Hepatocyte (in vitro differentiated cells): ENCODE results near the gene AHCTF1. TPM values are rescaled to one million over a fixed set of nuclear protein-coding genes. Genes with fewer than 3 reads are reported as not detected.
"Not testable (repeated sequence)": the region's sequence is repeated elsewhere in the genome, so short reads cannot be mapped to it uniquely, and the experiment has no call there.

Source experiments
- DNase-seq: peaks from one replicate; pipeline ENCODE4 v3.0.0-alpha.2; 2016; ENCODE audit warnings: low spot score
- H2AFZ ChIP-seq: fragments of 200-600 bp; sonication (generic); 2 replicates; pipeline ENCODE4 v1.6.0; 2016; ENCODE audit warnings: antibody characterized with exemption, mild to moderate bottlenecking
- H3K27ac ChIP-seq: fragments of 200-600 bp; sonication (generic); 2 replicates; pipeline ENCODE4 v1.5.1; 2016; ENCODE audit warnings: mild to moderate bottlenecking
- H3K27me3 ChIP-seq: fragments of 200-600 bp; sonication (generic); 2 replicates; pipeline ENCODE4 v1.6.1; 2016
- H3K36me3 ChIP-seq: fragments of 200-600 bp; sonication (generic); replicated peaks from 2 replicates; pipeline ENCODE4 v1.5.1; 2016; ENCODE audit warnings: low read depth; ENCODE audit not compliant: insufficient read depth
- H3K4me1 ChIP-seq: fragments of 200-600 bp; sonication (generic); 2 replicates; pipeline ENCODE4 v1.5.1; 2016; ENCODE audit warnings: mild to moderate bottlenecking, moderate library complexity; ENCODE audit not compliant: insufficient read depth
- H3K4me2 ChIP-seq: fragments of 200-600 bp; sonication (generic); 2 replicates; pipeline ENCODE4 v1.6.0; 2016
- H3K4me3 ChIP-seq: fragments of 200-600 bp; sonication (generic); 2 replicates; pipeline ENCODE4 v1.5.1; 2016; ENCODE audit warnings: mild to moderate bottlenecking
- H3K79me2 ChIP-seq: fragments of 200-600 bp; sonication (generic); 2 replicates; pipeline ENCODE4 v1.6.0; 2017; ENCODE audit warnings: mild to moderate bottlenecking
- H3K9me2 ChIP-seq: fragments of 200-600 bp; sonication (generic); replicated peaks from 2 replicates; pipeline ENCODE4 v1.6.0; 2017; ENCODE audit warnings: mild to moderate bottlenecking; ENCODE audit not compliant: insufficient read depth
- H3K9me3 ChIP-seq: fragments of 200-600 bp; sonication (generic); 2 replicates; pipeline ENCODE4 v1.5.1; 2016; ENCODE audit warnings: low read depth, mild to moderate bottlenecking
- H4K20me1 ChIP-seq: fragments of 200-600 bp; sonication (generic); 2 replicates; pipeline ENCODE4 v1.6.0; 2016; ENCODE audit warnings: mild to moderate bottlenecking; ENCODE audit not compliant: insufficient read depth, poor library complexity, severe bottlenecking
- EZH2 ChIP-seq: fragments of 200-600 bp; sonication (generic); IDR thresholded peaks from 2 replicates; pipeline ENCODE4 v1.6.1; 2016; ENCODE audit warnings: antibody characterized with exemption, mild to moderate bottlenecking, borderline replicate concordance
- EZH2phosphoT487 ChIP-seq: fragments of 200-600 bp; sonication (generic); IDR thresholded peaks from one replicate; pipeline ENCODE4 v1.6.1; 2018; ENCODE audit warnings: antibody characterized with exemption, mild to moderate bottlenecking, low read depth, moderate library complexity; ENCODE audit not compliant: unreplicated experiment, severe bottlenecking
- WGBS: methylation state at CpG from one replicate; pipeline ENCODE4 v1.1.6; 2016; ENCODE audit warnings: low lambda C conversion rate; ENCODE audit errors: missing lambda C conversion rate; 5-methylcytosine and 5-hydroxymethylcytosine counted together
- polyA plus RNA-seq: library from polyadenylated mRNA; unstranded; fragments of >200 nt; fragmentation: Nextera tagmentation; extraction: Ambion mirVana; gene quantifications from 2 replicates; pipeline ENCODE4 v1.2.1, GENCODE V29; 2016
- total RNA-seq: library from RNA; depleted of rRNA; stranded (reverse); fragments of >200 nt; gene quantifications from 2 replicates; pipeline ENCODE4 v1.2.3, GENCODE V29; 2014
- TF ChIP-seq, protein P1 (sequence below): fragments of 200-600 bp; sonication (generic); IDR thresholded peaks from 2 replicates; pipeline ENCODE4 v1.5.1; 2016; ENCODE audit warnings: antibody characterized with exemption, mild to moderate bottlenecking; ENCODE audit not compliant: poor library complexity

The AHCTF1 gene
- total and polyA plus RNA-seq, 2 experiments from 2014 or later, result 9.7 to 36.4 TPM

DNA sequence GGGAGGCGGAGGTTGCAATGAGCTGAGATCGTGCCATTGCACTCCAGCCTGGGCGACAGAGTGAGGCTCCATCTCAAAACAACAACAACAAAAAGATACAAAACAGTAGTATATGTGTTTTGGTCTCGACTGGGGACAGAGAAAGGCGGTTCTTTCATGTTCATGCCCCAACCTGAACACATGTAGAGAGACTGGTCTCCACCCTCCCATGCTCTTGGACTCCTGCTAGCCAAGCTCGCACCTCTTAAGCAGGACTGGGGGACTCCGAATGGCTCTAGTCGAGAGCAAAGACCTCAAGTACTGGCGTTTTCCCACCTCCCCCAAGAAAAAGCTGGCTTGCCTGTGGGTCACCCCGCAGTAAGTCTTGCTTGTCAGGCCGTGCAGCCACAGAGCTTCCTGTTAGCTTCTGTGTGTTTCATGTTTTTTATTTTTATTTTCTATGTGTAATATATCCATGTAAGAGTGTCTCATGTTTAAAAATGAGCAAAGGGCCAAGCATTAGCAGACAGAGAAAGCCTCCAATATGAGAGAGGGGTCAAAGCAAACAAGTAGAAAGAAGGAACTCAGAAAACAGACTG, 116.0 kb downstream of the AHCTF1 start:
- DNase-seq, result no peak
- 83% methylated on average over 11 of the region's 11 CpGs for WGBS
- TF ChIP-seq EZH2 (no peak), EZH2phosphoT487 (no peak)
- TF ChIP-seq, protein P1, sequence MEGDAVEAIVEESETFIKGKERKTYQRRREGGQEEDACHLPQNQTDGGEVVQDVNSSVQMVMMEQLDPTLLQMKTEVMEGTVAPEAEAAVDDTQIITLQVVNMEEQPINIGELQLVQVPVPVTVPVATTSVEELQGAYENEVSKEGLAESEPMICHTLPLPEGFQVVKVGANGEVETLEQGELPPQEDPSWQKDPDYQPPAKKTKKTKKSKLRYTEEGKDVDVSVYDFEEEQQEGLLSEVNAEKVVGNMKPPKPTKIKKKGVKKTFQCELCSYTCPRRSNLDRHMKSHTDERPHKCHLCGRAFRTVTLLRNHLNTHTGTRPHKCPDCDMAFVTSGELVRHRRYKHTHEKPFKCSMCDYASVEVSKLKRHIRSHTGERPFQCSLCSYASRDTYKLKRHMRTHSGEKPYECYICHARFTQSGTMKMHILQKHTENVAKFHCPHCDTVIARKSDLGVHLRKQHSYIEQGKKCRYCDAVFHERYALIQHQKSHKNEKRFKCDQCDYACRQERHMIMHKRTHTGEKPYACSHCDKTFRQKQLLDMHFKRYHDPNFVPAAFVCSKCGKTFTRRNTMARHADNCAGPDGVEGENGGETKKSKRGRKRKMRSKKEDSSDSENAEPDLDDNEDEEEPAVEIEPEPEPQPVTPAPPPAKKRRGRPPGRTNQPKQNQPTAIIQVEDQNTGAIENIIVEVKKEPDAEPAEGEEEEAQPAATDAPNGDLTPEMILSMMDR, result no peak
- Histone ChIP-seq H3K9me2 (no peaks in the 10 kb centered on the region), H3K27ac (no peak overlapping the region), H2AFZ (no peak overlapping the region), H3K36me3 (no peaks in the 10 kb centered on the region), H3K9me3 (no peaks in the 10 kb centered on the region), H3K4me3 (no peak overlapping the region), H3K27me3 (no peaks in the 10 kb centered on the region), H3K4me2 (no peak overlapping the region), H4K20me1 (no peaks in the 10 kb centered on the region), H3K79me2 (no peaks in the 10 kb centered on the region), H3K4me1 (no peaks in the 10 kb centered on the region)

DNA sequence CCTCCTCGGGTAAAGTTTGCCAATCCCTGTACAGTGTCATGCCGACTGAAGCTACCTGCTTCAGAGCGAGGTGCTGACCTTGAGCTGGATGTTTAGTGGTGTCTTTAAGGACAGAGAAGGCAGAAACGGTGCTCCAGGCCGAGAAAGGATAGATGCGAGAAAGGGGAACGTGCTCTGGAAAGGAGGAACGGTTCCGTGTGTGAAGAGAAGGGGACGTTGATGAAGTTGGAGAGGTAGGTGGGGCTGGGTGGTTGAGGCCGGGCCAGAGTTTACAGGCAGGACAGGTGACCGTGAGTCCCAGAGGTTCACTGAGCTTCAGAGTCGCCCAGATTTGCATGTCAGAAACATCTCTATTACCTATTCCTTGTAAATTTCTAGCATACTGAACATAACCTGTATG, 116.9 kb downstream of the AHCTF1 start:
- Histone ChIP-seq H4K20me1 (no peaks in the 10 kb centered on the region), H3K9me3 (no peaks in the 10 kb centered on the region), H3K79me2 (no peaks in the 10 kb centered on the region), H3K4me3 (no peak overlapping the region), H2AFZ (no peak overlapping the region), H3K27me3 (no peaks in the 10 kb centered on the region), H3K36me3 (no peaks in the 10 kb centered on the region), H3K9me2 (no peaks in the 10 kb centered on the region), H3K4me1 (no peaks in the 10 kb centered on the region), H3K27ac (no peak overlapping the region), H3K4me2 (no peak overlapping the region)
- 90% methylated on average over 13 of the region's 13 CpGs for WGBS
- no peak for DNase-seq
- no peak for TF ChIP-seq EZH2
- TF ChIP-seq EZH2phosphoT487, result no peak
- TF ChIP-seq, protein P1, result no peak

DNA sequence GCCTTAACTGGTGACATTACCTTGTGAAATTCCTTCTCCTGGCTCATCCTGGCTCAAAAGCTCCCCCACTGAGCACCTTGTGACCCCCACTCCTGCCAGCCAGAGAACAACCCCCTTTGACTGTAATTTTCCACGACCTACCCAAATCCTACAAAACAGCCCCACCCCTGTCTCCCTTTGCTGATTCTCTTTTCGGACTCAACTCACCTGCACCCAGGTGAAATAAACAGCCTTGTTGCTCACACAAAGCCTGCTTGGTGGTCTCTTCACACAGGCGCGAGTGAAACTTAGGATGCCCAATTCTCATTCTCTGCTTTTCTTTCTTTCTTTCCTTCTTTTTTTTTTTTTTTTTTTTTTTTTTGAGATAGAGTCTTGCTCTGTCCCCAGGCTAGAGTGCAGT, 118.4 kb downstream of the AHCTF1 start:
- H3K9me3 ChIP-seq, H3K27me3 ChIP-seq, H3K79me2 ChIP-seq, H3K4me2 ChIP-seq, H4K20me1 ChIP-seq, H3K27ac ChIP-seq, H3K4me3 ChIP-seq, H3K4me1 ChIP-seq, H3K36me3 ChIP-seq, DNase-seq, H2AFZ ChIP-seq, H3K9me2 ChIP-seq: not testable (repeated sequence)
- WGBS, result 90% methylated on average over 4 of the region's 4 CpGs

DNA sequence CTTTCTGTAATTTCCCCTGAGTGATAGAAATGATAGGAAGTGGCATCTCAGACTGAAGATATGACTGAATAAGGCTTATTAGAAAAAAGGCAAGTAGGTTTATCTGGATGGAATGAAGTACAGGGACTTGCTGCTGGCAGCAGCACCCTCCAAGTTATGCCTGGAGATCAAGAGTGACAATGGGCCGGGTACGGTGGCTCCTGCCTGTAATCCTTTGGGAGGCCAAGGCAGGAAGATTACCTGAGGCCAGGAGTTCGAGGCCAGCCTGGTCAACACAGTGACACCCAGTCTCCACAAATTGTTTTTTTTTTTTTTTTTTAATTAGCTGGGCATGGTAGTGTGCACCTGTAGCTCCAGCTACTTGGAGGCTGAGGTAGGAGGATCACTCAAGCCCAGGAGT, 119.8 kb downstream of the AHCTF1 start:
- H4K20me1 ChIP-seq, result no peaks in the 10 kb centered on the region
- no peak overlapping the region for H2AFZ ChIP-seq
- no peaks in the 10 kb centered on the region for H3K4me1 ChIP-seq
- no peaks in the 10 kb centered on the region for H3K36me3 ChIP-seq
- no peak overlapping the region for H3K4me3 ChIP-seq
- no peak overlapping the region for H3K4me2 ChIP-seq
- no peak for TF ChIP-seq EZH2phosphoT487
- TF ChIP-seq, protein P1, result no peak
- no peak for TF ChIP-seq EZH2
- no peaks in the 10 kb centered on the region for H3K27me3 ChIP-seq
- H3K9me3 ChIP-seq, result no peaks in the 10 kb centered on the region
- WGBS, result 89% methylated on average over 3 of the region's 3 CpGs
- no peak for DNase-seq
- no peaks in the 10 kb centered on the region for H3K79me2 ChIP-seq
- H3K27ac ChIP-seq, result no peak overlapping the region
- H3K9me2 ChIP-seq, result no peaks in the 10 kb centered on the region
